ENCODE measurements around the gene ABHD16B.

The ABHD16B gene

DNA sequence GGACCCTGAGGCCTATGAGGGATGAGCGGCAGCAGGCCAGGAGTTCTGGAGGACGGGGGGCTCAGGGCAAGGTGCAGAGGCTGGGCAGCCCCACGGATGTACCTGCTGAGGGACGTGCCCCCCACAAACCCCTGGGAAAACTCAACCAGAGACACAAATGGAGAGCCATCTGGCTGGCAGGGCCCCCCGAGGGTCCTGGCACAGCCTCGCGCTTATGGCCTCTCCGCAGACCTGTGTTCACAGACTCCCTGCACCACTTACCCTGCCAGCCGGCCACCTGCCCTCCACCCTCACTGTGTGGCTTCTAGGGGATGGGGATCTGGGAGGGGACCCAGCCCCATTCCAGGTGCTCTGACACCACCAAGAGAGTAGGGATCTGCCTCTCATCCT is 26.8 kb upstream of the ABHD16B start:
- H3K27ac ChIP-seq, result no peak overlapping the region
- no peaks in the 10 kb centered on the region for H3K9me3 ChIP-seq
- no peak for TF ChIP-seq Cebpa-rat (IDR thresholded peaks at IDR 0.05)

GRCh38 chr20:63835021-63835858 is 26.1 kb upstream of the ABHD16B start:
- Histone ChIP-seq H3K27ac (no peak overlapping the region), H3K4me1 (peaks cover 67% of the 10 kb centered on the region), H3K27me3 (peaks cover 47% of the 10 kb centered on the region), H4K20me1 (peaks cover 25% of the 10 kb centered on the region), H3K9ac (no peak overlapping the region), H3K36me3 (no peaks in the 10 kb centered on the region), H3K4me3 (no peak overlapping the region), H3K9me3 (no peaks in the 10 kb centered on the region), H3K4me2 (peak overlapping the region; percentile 51)
- no peak for TF ChIP-seq Cebpa-rat (IDR thresholded peaks at IDR 0.05)

More for the DNA sequence above, 26.8 kb upstream of the ABHD16B start:
- Histone ChIP-seq H3K9ac (no peak overlapping the region), H3K4me2 (peak overlapping the region; percentile 51), H3K36me3 (no peaks in the 10 kb centered on the region), H3K27me3 (peaks cover 55% of the 10 kb centered on the region), H3K4me1 (peaks cover 67% of the 10 kb centered on the region), H3K4me3 (no peak overlapping the region), H4K20me1 (peaks cover 33% of the 10 kb centered on the region)

DNA sequence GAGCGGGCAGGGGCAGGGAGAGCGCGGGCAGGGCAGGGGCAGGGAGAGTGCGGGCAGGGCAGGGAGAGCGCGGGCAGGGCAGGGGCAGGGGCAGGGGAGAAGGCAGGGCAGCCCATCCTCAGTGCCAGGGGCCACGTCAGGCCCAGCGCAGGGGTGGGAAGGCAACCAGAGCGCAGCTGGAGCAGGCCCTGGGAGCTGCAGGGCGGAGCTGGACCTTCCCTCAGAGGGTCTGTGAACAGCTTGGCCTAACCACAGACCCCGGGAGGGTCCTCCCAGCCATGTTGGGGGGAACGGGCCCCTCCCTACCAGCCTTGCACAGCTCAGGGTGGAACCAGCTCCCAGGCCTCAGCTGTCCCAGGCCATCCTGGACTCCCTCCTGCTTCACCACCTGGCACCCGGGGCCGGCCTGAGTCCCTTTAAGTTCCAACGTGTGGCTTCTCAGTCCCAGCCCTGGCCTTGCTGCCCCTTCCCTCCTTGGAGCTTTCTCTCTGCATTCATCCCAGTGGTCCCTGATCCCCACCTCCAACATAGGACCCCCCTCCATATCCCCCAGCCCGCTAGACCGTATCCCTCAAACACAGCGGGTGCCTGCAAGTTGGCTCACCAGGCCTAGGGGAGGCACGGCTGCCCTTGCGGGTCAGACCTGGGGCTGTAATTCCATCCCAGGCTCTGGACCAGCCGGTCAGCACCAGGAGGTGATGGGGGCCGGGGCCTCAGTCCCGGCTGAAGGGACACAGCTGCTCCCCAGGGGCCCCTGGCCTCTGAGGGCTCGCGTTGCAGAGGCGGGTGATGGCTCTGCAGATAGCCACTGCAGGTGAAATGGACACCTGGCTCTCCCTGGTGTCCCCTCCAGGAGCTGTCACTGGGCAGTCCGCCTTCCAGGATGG is 24.6 kb upstream of the ABHD16B start:
- Histone ChIP-seq H3K9ac (no peak overlapping the region), H3K4me2 (peak overlapping the region; percentile 69)

GRCh38 chr20:63837479-63837878 is 23.8 kb upstream of the ABHD16B start:
- peaks cover 77% of the 10 kb centered on the region for H3K4me1 ChIP-seq

More for the DNA sequence above, 24.6 kb upstream of the ABHD16B start:
- H3K36me3 ChIP-seq, result no peaks in the 10 kb centered on the region
- peaks cover 34% of the 10 kb centered on the region for H3K27me3 ChIP-seq
- no peak overlapping the region for H3K27ac ChIP-seq
- peaks cover 19% of the 10 kb centered on the region for H4K20me1 ChIP-seq
- H3K4me1 ChIP-seq, result peaks cover 75% of the 10 kb centered on the region
- TF ChIP-seq Cebpa-rat (IDR thresholded peaks at IDR 0.05), result no peak
- H3K4me3 ChIP-seq, result no peak overlapping the region
- H3K9me3 ChIP-seq, result no peaks in the 10 kb centered on the region

GRCh38 chr20:63839620-63840019 is 21.7 kb upstream of the ABHD16B start:
- H3K4me3 ChIP-seq, result no peak overlapping the region
- H3K4me1 ChIP-seq, result peaks cover 93% of the 10 kb centered on the region
- TF ChIP-seq Cebpa-rat (IDR thresholded peaks at IDR 0.05), result no peak
- no peaks in the 10 kb centered on the region for H3K36me3 ChIP-seq
- H3K27ac ChIP-seq, result no peak overlapping the region
- no peaks in the 10 kb centered on the region for H3K9me3 ChIP-seq
- H3K4me2 ChIP-seq, result peak overlapping the region; percentile 96
- peaks cover 10% of the 10 kb centered on the region; the same call in 1 of the 2 replicates for H3K27me3 ChIP-seq
- H4K20me1 ChIP-seq, result peaks cover 21% of the 10 kb centered on the region
- no peak overlapping the region for H3K9ac ChIP-seq

More at GRCh38 chr20:63837479-63837878, 23.8 kb upstream of the ABHD16B start:
- no peaks in the 10 kb centered on the region for H3K9me3 ChIP-seq
- peaks cover 26% of the 10 kb centered on the region for H3K27me3 ChIP-seq
- H3K36me3 ChIP-seq, result no peaks in the 10 kb centered on the region
- TF ChIP-seq Cebpa-rat (IDR thresholded peaks at IDR 0.05), result no peak
- H4K20me1 ChIP-seq, result peaks cover 11% of the 10 kb centered on the region
- no peak overlapping the region for H3K4me3 ChIP-seq
- no peak overlapping the region for H3K9ac ChIP-seq
- no peak overlapping the region for H3K27ac ChIP-seq
- peak overlapping the region; percentile 69 for H3K4me2 ChIP-seq

- TF ChIP-seq Cebpa-rat (IDR thresholded peaks at IDR 0.05), result no peak
- H3K9ac ChIP-seq, result no peak overlapping the region
- peaks cover 10% of the 10 kb centered on the region; the same call in 1 of the 2 replicates for H3K27me3 ChIP-seq
- H4K20me1 ChIP-seq, result peaks cover 21% of the 10 kb centered on the region
- H3K36me3 ChIP-seq, result no peaks in the 10 kb centered on the region
- no peaks in the 10 kb centered on the region for H3K9me3 ChIP-seq
- H3K4me1 ChIP-seq, result peaks cover 93% of the 10 kb centered on the region
- H3K4me2 ChIP-seq, result peak overlapping the region; percentile 96
- no peak overlapping the region for H3K4me3 ChIP-seq
- H3K27ac ChIP-seq, result 0 out of 2 replicates have a peak overlapping the region, but pooled peaks have one; percentile 30
Observed at GRCh38 chr20:63840405-63840828, 20.9 kb upstream of the ABHD16B start.

GRCh38 chr20:63842258-63842657 is 19.0 kb upstream of the ABHD16B start:
- no peak overlapping the region for H3K9ac ChIP-seq
- H3K27me3 ChIP-seq, result peaks cover 4% of the 10 kb centered on the region; the same call in 1 of the 2 replicates
- no peaks in the 10 kb centered on the region for H3K9me3 ChIP-seq
- H4K20me1 ChIP-seq, result peaks cover 16% of the 10 kb centered on the region
- H3K4me3 ChIP-seq, result 0 out of 2 replicates have a peak overlapping the region, but pooled peaks have one; percentile 15
- TF ChIP-seq Cebpa-rat (IDR thresholded peaks at IDR 0.05), result no peak
- H3K4me2 ChIP-seq, result peak overlapping the region; percentile 96
- no peaks in the 10 kb centered on the region for H3K36me3 ChIP-seq
- H3K27ac ChIP-seq, result peak overlapping the region; percentile 66
- H3K4me1 ChIP-seq, result peaks cover 100% of the 10 kb centered on the region

- TF ChIP-seq Cebpa-rat (IDR thresholded peaks at IDR 0.05), result no peak
- H3K27ac ChIP-seq, result 0 out of 2 replicates have a peak overlapping the region, but pooled peaks have one; percentile 57
Observed at GRCh38 chr20:63843222-63843621, 18.1 kb upstream of the ABHD16B start.

DNA sequence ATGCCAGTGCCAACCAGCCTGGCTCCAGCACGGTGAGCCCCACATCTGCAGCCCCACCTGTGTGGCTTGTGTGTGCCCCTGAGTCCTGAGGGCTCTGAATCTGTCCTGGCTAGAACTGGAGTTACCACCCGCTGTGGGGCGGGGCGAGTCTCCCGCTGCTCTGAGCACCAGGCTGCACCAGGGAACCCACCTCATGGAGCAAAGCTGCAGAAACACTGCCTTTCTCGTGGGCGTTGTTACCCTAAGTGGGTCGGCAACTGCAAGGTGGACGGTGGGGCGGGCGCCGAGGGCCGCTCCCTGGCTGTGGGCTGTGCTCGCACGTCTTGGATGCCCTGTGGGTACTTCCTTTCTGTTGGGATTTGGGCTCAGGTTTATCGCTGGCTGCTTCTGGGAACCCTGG is 17.5 kb upstream of the ABHD16B start:
- Histone ChIP-seq H3K4me1 (peaks cover 99% of the 10 kb centered on the region), H4K20me1 (peaks cover 14% of the 10 kb centered on the region; the same call in 1 of the 2 replicates), H3K9me3 (no peaks in the 10 kb centered on the region), H3K27me3 (no peaks in the 10 kb centered on the region), H3K36me3 (no peaks in the 10 kb centered on the region), H3K27ac (peak overlapping the region; percentile 31; the same call in 1 of the 2 replicates), H3K4me2 (peak overlapping the region; percentile 96), H3K9ac (no peak overlapping the region), H3K4me3 (peak overlapping the region; percentile 44; the same call in 1 of the 2 replicates)
- no peak for TF ChIP-seq Cebpa-rat (IDR thresholded peaks at IDR 0.05)

More at GRCh38 chr20:63843222-63843621, 18.1 kb upstream of the ABHD16B start:
- H4K20me1 ChIP-seq, result peaks cover 14% of the 10 kb centered on the region; the same call in 1 of the 2 replicates
- H3K9me3 ChIP-seq, result no peaks in the 10 kb centered on the region
- no peak overlapping the region for H3K9ac ChIP-seq
- H3K36me3 ChIP-seq, result no peaks in the 10 kb centered on the region
- peak overlapping the region; percentile 44; the same call in 1 of the 2 replicates for H3K4me3 ChIP-seq
- peak overlapping the region; percentile 96 for H3K4me2 ChIP-seq
- H3K27me3 ChIP-seq, result no peaks in the 10 kb centered on the region
- peaks cover 100% of the 10 kb centered on the region for H3K4me1 ChIP-seq

All from BLaER1 (cell line).